ENCODE results near the gene BBS12.

- no peak for TF ChIP-seq CTCF (IDR thresholded peaks at IDR 0.05)
- no peak for TF ChIP-seq POLR2AphosphoS5 (IDR thresholded peaks at IDR 0.05)
Measured at GRCh38 chr4:122688529-122689140, 43.9 kb upstream of the BBS12 start.

Data from prostate gland (tissue), 2 donors.